Left hindlimb (tissue), 1 donor: Measurements from ENCODE around the gene RARG.
A peak's percentile ranks its signal among the peaks of the same experiment; 100 is the strongest.

Experiments used
- DNase-seq: peaks from one replicate; pipeline ENCODE4 v3.0.0-alpha.2; 2018

Gene RARG

DNA sequence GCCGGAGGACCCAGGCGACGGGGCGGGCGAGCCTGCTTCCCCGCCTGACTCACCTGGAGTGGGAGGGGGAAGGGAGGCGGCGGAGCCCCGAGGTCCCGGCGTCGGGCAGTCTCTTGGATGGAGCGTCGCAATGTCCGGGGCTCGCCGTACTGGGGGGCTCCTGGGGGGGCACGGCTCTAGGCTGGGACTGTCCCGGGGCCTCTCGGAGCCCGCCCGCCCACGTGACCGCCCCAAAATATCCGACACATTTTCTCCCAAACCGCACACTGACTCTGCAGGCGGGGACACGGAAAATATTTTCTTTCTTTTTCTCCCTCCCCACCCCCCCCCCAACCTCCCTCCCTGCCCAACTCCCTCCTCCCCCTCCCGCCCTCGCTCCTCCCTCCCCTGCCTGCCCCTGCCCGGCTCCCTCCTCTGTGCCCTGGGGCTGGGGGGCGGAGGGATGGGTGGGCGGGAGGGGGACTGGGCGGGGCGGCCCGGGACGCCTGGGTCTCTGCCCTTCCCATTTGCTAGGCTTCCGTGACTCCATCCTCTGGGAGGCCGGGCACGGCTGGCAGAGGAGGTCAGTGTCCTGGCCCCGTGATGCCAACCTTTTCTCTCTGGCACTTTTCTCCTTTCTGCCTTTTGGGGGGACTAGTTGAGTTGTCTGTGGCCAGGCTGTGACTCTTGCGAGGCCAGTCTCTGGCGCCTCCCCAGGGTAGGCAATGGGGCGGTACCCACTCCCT, at the start of gene RARG:
TSS of gene RARG (minus strand) at position 289 of the 725 bp plus-strand sequence. CDS start 4,664 bp downstream, outside the sequence.
- peak; percentile 89 for DNase-seq

DNA sequence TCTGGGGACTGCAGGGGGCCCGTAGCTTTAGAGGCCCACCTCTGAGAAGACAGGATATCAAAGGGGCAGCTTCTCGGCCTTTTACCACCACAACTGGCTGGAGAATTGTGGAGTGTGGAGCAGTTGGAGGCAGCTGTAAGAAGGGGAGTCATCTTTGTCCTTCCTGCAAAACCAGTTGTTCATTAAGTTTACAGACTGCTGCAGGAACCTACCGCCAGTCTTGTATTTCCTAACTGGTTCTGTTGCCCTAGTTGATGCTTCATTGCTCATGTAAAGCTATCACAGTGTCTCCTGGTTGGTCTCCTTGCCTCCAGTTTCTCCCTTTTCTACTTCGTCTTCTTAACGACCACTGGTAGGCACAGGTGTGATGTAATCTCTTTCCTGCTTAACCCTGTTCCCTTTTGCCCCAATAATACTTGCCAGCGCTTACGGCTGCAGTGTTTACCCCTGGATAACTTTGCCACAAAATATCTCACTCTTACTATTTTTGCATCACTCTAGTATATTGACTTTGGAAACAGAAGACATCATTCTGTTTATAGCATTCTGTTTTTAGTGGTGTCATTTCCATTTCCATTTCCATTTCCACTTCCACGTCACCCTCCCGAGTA, 48.0 kb upstream of the RARG start:
- no peak for DNase-seq

DNA sequence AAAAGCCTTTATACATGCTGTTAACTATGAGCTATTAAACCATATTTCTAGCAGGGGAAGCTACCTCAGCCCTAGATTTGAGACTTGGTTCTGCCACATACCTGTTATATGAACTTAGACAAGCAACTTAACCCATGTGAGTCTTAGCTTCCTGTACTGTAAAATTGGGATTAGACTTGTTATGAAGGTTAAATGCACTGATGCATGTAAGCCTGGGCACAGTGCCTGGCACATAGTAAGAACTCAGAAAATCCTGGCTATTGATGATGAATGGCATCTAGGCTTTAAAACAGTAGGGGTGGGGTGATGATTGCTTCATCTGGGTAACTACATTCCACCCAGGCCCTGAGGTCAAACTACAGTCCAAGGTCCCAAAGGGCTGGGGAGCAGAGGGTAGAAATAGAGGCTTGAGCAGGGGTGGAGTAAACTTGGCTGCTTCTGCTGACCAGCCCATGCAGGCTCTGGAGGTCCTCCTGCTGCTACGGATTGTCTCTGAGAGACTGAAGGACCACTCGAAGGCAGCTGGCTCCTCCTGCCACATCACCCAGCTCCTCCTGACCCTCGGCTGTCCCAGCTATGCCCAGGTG, 47.4 kb upstream of the RARG start:
- DNase-seq: no peak

DNA sequence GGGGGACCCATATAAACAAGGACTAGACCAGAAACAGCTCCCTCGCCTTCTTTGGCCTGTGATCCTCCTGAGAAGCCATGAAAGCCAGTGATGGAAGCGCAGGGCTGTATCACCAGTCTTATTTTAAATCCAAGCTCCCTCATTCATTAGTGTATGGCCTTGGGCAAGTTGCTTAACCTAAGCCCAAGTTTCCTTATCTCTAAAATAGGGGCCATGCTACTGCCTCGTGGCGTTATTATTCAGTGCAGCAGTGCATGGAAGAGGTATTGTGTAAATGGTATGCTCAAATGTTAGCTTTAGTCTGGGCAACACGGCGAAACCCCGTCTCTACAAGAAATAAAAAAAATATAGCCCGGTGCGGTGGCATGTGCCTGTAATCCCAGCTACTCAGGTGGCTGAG, 46.0 kb upstream of the RARG start:
- no peak for DNase-seq

DNA sequence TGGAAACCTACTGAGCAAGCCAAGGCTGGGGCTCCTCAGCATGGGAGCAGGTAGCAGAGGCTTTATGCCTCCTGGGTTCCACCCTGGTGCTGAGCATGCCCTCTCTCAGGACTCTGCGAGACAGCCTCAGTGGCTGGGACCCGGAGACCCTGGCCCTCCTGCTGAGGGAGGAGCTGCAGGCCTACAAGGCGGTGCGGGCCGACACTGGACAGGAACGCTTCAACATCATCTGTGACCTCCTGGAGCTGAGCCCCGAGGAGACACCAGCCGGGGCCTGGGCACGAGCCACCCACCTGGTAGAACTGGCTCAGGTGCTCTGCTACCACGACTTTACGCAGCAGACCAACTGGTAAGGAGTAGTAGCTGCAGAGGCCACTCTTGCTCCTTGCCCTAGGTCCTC, 44.5 kb upstream of the RARG start:
- DNase-seq: no peak

DNA sequence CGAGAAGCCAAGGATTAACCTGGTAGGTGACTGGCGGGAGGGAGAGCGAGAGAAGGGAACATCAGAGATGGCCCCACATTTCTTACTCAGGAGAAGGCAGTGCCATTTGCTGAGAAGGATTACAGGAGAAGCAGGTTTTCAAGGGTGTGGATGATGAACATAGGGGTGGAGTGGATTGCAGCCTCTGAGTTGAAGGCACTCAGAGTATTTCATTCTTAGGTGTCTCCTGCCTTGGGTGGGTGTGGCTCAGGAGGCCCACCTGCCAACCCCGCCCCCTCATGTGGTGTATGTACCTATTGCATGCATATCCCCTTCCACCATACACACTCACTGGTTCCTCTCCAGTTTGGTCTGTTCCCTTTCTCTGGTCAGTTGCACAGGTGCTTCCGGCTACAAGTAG, 42.4 kb upstream of the RARG start:
- no peak for DNase-seq

DNA sequence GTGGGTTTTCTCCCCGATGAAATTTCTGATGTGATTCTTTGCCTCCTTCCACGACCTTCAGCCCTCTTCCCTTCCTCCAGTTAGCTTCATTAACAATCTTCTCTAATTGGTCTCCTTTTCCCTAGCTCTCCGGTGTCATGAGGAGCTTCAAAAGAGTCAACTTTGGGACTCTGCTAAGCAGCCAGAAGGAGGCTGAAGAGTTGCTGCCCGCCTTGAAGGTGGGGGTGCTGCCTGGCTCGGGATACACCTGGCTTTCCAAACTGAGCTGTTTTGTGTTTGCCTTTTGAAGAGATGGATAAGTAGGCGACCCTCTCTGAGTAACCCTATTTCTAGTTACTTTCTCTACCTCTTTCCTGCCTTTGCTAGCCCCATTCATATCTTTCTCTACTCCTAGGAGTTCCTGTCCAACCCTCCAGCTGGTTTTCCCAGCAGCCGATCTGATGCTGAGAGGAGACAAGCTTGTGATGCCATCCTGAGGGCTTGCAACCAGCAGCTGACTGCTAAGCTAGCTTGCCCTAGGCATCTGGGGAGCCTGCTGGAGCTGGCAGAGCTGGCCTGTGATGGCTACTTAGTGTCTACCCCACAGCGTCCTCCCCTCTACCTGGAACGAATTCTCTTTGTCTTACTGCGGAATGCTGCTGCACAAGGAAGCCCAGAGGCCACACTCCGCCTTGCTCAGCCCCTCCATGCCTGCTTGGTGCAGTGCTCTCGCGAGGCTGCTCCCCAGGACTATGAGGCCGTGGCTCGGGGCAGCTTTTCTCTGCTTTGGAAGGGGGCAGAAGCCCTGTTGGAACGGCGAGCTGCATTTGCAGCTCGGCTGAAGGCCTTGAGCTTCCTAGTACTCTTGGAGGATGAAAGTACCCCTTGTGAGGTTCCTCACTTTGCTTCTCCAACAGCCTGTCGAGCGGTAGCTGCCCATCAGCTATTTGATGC, 36.9 kb upstream of the RARG start:
- no peak for DNase-seq

DNA sequence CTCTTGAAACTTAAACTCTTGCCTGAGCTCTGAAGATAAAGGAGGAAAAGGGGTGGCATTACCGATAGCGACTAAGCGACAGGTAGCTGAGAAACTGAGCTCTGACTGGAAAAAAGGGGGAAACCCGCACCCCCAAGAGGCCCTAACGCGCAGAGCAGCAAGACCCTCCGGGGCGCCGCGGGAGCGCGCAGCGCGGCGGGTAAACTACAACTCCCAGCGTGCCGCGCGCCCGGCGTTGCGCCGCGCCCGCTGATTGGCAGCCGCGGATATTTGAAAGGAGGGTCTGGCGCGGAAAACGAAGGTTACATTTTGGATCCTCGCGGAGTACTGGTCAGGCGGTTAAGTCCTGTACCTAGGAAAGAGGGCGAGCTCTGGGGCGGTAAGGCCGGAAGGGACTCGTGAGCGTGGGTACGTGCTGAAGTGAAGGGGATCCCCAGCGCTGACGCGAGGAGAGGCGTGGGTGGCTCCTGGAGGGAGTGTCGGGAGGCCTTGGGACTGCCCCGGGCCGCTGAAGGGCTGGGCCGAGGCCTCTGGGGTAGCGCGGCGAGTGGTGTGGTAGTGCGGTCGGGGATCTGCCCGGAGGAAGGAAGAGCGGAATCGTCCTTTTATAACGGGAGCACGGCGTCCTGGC, 36.1 kb upstream of the RARG start, which contains the start of gene ESPL1:
TSS of gene ESPL1 (plus strand) at position 301 of the 631 bp plus-strand sequence. CDS start 468 bp downstream, outside the sequence.
- peak; percentile 88 for DNase-seq

DNA sequence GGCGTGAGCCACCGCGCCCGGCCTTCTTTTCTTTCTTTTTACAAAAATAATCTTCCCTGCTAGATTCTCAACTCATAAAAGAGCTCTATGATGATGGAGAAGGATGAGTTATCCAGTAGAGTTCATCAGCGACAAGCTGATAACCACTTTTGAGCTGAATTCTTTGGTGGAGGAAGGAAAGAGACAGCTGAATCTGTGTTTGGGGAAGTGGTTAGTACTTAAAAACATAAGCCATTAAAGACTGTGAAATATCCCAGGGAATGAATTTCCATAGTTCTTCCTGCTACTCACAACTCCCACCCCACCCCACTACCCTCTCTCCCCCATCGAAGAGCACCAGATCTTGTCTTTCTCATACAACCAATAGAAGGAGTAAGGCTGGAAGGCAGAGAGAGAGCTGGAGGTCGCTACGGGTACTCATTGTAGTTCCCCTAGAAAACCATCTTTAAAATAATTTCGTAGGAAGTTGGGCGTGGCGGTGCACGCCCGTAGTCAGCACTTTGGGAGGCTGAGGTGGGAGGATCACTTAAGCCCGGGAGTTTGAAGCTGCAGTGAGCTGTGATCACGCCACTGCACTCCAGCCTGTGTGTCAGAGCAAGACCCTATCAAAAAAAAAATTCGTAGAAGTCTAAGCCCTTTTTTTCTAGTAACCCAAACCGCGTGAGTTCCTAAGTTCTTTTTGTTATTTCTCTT, 35.4 kb upstream of the RARG start:
- no peak for DNase-seq

DNA sequence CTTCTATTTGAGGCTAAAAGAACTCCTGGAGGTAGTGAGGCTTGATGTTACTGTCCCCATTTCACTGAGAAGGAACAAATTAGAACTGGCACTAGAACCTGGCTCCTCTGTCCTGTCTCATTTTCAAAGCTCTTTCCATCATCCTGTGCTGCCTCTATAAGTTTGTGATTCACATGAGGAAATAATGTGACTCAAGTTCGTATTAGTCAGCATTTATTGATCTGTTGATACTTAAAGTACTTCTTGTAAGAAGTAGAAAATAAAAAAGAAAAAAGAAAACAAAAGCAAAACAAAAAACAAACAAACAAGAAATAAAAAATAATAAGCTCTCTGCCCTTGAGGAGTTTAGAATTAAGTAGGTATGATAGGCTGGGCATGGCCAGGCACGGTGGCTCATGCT, 33.8 kb upstream of the RARG start:
- DNase-seq: no peak

DNA sequence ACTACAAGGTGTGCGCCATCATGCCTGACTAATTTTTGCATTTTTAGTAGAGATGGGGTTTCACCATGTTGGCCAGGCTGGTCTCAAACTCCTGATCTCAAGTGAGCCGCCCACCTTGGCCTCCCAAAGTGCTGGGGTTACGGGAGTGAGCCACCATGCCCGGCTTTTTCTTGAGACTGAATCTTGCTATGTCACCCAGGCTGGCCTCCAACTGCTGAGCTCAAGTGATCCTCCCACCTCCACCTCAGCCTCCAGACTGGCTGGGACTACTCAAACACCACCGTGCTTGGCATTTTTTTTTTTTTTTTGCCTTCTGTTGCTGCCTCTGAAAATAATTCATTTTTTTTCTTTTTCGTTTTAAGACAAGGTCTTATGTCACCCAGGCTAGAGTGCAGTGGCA, 27.9 kb upstream of the RARG start:
- DNase-seq: no peak

DNA sequence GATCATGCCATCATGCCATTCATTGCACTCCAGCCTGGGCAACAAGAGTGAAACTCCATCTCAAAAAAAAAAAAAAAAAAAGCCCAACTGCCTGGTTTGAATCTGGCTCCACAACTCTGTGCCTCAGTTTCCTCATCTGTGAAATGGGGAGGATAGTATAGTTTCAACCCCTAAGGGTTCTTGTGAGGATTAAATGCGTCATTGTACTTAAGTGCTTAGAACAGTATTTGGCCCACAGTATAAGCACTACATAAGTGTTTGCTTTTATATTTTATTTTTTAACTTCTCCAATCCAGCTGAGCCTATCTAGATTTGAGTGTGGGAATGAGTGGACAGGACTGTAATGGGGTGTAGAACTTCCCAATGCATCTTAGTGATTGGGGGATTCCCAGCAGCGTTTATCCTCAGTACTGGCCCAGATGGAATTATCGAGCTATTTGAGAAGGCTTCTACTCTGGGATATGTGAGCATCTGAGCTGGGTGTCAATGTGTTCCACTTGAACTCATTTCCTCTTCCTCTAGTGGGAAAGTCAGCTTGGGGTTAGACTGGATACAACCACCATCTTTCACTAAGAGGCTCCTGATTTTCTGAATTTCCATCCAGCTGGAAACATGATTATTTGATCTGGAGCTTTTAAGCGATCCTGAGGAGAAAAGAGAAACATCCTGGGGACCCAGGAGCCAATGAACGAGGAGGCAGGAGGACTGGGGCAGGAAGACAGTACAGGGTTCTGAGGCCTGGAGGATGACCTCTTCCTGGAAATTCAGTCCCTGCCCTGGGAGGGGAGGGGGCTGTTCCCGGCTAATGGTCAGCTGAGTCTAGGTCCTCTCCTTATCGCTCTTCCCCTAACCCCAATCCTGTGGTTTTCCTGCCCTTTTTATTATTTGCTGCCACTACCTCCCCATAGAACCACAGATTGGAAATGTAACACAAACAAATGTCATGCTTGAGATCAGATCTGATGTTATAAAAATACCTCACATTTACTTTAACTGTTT, 26.8 kb upstream of the RARG start:
- no peak for DNase-seq

DNA sequence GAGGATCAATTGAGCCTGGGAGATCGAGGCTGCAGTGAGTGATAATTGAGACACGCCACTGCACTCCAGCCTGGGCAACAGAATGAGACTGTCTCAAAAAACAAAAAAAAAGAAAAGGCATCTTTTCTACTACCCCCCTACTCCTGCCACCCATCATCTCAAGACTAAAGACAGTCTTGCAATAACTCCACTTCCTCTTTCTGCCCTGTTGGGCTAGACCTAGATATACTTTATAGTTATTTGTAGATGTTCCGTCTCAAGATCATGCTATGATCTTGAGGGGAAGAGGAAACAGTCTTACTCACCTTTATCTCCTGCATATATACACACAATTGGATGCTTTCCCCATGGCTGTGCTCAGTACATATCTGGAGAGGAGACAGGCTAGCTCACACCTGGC, 24.0 kb upstream of the RARG start:
- DNase-seq: no peak

DNA sequence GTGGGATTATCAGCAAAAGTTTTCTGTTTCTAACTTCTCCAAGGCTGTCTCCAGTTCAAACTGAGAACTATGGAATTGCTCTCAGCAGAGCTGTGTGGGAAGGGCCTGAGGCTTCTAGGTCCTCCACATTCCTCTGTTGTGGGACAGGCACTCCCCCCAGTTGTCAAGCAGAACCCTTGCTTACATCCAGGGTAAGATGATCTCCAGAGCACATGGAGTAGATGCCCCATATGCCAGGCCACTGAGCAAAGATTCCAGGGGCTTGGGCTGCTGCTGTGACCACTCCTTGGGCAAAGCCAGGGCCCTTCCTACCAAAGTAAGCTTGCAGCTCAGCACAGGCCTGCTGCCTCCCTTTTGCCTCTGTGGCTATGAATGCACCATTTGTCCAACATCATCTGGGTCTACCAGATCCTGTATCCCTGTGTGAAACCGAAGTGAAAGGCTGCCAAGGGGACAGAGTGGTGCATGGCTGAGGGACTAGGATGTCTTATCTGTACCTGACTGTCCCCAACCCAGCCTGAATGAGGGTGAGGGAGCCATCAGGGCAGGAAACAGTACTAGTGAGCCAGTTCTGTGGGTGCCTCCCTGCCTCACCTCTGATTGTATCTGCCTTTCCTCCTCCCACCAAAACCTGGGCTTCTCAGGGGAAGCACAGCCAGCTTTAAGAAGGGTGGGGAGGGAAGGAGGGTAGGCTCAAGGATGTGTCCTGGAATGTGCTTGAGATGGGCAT, 23.0 kb upstream of the RARG start:
- DNase-seq: no peak

DNA sequence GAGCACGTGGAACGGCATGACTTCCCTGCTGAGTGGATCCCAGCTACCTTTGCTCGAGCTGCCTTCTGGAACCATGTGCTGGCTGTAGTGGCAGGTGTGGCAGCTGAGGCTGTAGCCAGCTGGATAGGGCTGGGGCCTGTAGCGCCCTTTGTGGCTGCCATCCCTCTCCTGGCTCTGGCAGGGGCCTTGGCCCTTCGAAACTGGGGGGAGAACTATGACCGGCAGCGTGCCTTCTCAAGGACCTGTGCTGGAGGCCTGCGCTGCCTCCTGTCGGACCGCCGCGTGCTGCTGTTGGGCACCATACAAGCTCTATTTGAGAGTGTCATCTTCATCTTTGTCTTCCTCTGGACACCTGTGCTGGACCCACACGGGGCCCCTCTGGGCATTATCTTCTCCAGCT, 21.3 kb upstream of the RARG start:
- DNase-seq: no peak

DNA sequence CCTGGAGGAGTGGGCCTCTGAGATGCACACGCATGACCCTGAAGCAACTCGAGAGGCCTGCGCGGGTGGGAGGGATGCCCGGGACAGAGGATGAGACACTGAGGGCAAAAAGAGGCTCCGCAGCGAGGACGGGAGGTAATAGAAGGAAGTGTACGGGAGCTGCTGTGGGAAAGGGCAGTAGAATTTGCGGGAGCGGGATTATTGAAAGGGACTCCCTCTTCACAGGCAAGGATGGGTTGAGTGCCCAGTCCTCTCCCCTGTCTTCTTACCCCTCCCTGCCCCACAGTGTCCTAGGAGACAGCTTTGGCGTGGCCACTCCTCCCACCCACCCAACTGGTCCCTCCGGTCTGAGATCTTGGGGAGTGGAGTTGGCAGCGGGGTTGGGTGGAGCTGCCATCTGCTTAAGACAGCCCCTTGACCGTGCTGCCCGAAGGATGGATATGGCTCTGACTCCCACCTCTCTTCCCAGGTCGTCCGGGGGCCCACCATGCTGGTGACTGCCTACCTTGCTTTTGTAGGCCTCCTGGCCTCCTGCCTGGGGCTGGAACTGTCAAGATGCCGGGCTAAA, 20.4 kb upstream of the RARG start:
- no peak for DNase-seq

DNA sequence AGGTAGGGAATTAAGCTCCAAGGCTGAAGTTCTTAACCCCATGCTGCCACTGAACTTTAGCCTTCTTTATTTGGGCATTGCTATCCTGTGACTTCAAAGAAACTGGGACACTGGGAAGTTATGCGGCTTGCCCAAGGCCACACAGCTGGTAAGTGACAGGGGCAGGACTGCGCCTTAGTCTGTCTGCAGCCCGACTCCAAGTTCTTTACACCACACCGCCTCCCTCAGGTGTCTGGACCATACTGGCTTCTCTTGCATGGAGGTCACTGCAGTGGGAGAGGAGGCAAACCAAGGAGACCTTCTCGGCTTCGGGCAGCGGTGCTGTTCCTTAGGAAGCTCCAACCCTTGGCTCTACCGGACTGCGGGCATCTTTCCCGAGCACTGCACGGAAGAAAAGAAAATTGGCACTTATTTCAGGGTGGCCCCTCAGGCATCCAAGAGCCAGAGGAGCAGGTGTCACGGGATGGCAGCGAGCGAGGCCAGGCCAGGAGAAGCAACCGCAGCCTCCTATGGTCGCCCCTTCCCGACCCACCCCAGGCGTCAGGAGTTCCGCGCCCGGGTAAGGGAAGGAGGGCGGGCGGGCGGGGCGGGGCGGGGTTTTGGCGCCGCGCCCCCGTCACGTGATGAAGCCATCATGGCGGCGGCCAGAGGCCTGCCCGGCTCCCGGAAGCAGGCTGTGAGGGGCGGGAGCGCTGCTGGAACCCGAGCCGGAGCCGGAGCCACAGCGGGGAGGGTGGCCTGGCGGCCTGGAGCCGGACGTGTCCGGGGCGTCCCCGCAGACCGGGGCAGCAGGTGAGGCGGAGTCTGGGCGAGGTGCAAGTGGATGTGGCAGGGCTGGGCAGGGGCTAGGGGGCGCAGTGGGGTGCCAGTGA, 19.7 kb upstream of the RARG start:
- DNase-seq: peak; percentile 94

DNA sequence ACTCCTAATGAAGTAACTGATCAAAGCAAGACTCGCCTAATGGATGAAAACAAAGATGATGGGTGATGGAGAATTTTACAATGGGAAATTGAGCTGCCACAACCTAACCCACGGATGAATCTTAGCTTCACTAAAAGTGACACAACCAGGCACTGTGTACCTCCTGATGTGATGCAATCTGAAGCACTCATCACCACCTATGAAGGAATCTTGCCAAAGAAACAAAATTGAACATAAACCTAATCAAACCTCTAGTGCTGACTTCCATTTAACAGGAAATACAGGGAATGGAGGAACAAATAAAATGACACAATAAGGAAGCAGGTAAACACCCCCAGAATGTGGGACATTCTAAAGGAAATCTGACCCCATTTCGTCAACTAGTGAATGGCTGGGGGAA, 13.3 kb upstream of the RARG start:
- no peak for DNase-seq

DNA sequence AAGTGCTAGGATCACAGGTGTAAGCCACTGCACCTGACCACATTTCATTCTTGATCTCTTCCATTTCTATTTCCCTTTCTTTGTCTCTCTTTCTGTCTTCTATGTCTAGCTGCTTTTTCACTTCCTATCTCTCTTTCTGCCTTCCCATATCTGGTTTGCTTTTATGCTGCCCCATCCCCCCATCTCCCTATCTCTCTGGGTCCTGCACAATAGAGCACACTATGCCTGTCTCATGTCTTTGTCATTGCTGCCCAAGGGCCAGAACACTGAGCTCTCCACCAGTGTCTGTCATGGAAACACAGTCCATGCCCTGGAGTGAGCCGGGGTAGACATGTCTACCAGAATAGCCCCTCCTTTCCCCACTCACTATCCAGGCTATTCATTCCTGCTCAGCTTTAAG, 12.3 kb upstream of the RARG start:
- DNase-seq: no peak
